GM19372 (cell line): ENCODE data around the gene ADD3.

Experiments
- ATAC-seq: cut with Tn5 transposase; IDR thresholded peaks from one replicate; pipeline ENCODE4 v1.9.1; 2021; ENCODE audit warnings: mild to moderate bottlenecking, low read depth, moderate library complexity; ENCODE audit not compliant: unreplicated experiment

Gene ADD3

GRCh38 chr10:109997233-109997632 lies 10.6 kb upstream of the ADD3 start:
- no peak for ATAC-seq

GRCh38 chr10:109998513-109998912 lies 9.3 kb upstream of the ADD3 start:
- no peak for ATAC-seq

GRCh38 chr10:110002801-110003523 lies 4.8 kb upstream of the ADD3 start:
- ATAC-seq, result no peak

GRCh38 chr10:110003524-110003885 lies 4.3 kb upstream of the ADD3 start:
- no peak for ATAC-seq

- no peak for ATAC-seq
These were observed 2.1 kb upstream of the ADD3 start for GRCh38 chr10:110005719-110006118.

GRCh38 chr10:110006358-110007160 lies 1.2 kb upstream of the ADD3 start:
- ATAC-seq, result no peak

GRCh38 chr10:110007161-110007700 lies 553 bp upstream of the ADD3 start:
- peak; percentile 32 for ATAC-seq

GRCh38 chr10:110008518-110009339 lies 945 bp downstream of the ADD3 start:
- ATAC-seq, result peak; percentile 16

GRCh38 chr10:110009736-110010475 lies 2.1 kb downstream of the ADD3 start:
- no peak for ATAC-seq

GRCh38 chr10:110010486-110011378 lies 2.9 kb downstream of the ADD3 start:
- no peak for ATAC-seq

GRCh38 chr10:110011681-110012080 lies 3.9 kb downstream of the ADD3 start:
- no peak for ATAC-seq

GRCh38 chr10:110013630-110014293 lies 6.0 kb downstream of the ADD3 start:
- no peak for ATAC-seq

- no peak for ATAC-seq
These were observed 8.3 kb downstream of the ADD3 start for GRCh38 chr10:110016039-110016438.

GRCh38 chr10:110017052-110017451 lies 9.3 kb downstream of the ADD3 start:
- no peak for ATAC-seq

GRCh38 chr10:110017907-110018306 lies 10.1 kb downstream of the ADD3 start:
- ATAC-seq, result no peak

GRCh38 chr10:110020265-110020664 lies 12.5 kb downstream of the ADD3 start:
- ATAC-seq, result no peak

GRCh38 chr10:110022716-110023504 lies 15.1 kb downstream of the ADD3 start:
- no peak for ATAC-seq
